Cerebellar nuclear complex (tissue), 1 donor: ENCODE measurements around the gene APOC3.

ENCODE experiments used
- DNase-seq, 2 experiments: peaks; one replicate each; lab custom pipeline; 2025; lab: John Stamatoyannopoulos, UW

Gene APOC3

GRCh38 chr11:116849060-116849459, 19.4 kb downstream of the APOC3 start:
- no peak for DNase-seq

- DNase-seq: no peak
Observed at GRCh38 chr11:116849486-116849885, 19.8 kb downstream of the APOC3 start.

- no peak for DNase-seq
Observed at GRCh38 chr11:116851626-116852025, 21.9 kb downstream of the APOC3 start.

GRCh38 chr11:116852261-116853031, 22.7 kb downstream of the APOC3 start:
- DNase-seq: no peak

- no peak for DNase-seq
Observed at GRCh38 chr11:116853461-116854073, 23.9 kb downstream of the APOC3 start.

GRCh38 chr11:116855413-116855812, 25.7 kb downstream of the APOC3 start:
- no peak for DNase-seq

- DNase-seq: no peak
Observed at GRCh38 chr11:116856423-116856822, 26.7 kb downstream of the APOC3 start.

GRCh38 chr11:116857316-116857715, 27.6 kb downstream of the APOC3 start:
- no peak for DNase-seq

GRCh38 chr11:116857936-116858335, 28.2 kb downstream of the APOC3 start:
- DNase-seq: no peak

GRCh38 chr11:116859175-116859574, 29.5 kb downstream of the APOC3 start:
- DNase-seq: no peak

GRCh38 chr11:116860303-116860702, 30.6 kb downstream of the APOC3 start:
- DNase-seq: no peak

GRCh38 chr11:116861539-116861938, 31.8 kb downstream of the APOC3 start:
- DNase-seq: no peak

GRCh38 chr11:116862185-116862584, 32.5 kb downstream of the APOC3 start:
- DNase-seq: no peak

- no peak for DNase-seq
Observed at GRCh38 chr11:116862951-116863350, 33.2 kb downstream of the APOC3 start.

- no peak for DNase-seq
Observed at GRCh38 chr11:116864531-116864930, 34.8 kb downstream of the APOC3 start.

GRCh38 chr11:116865696-116866095, 36.0 kb downstream of the APOC3 start:
- no peak for DNase-seq

GRCh38 chr11:116866804-116867455, 37.2 kb downstream of the APOC3 start:
- no peak for DNase-seq

GRCh38 chr11:116867619-116868018, 37.9 kb downstream of the APOC3 start:
- no peak for DNase-seq

- no peak for DNase-seq
Observed at GRCh38 chr11:116868066-116868465, 38.4 kb downstream of the APOC3 start.

- no peak for DNase-seq
Observed at GRCh38 chr11:116869610-116870009, 39.9 kb downstream of the APOC3 start.

- no peak for DNase-seq
Observed at GRCh38 chr11:116870054-116870453, 40.3 kb downstream of the APOC3 start.

- no peak for DNase-seq
Observed at GRCh38 chr11:116871248-116871647, 41.5 kb downstream of the APOC3 start.

- DNase-seq: no peak
Observed at GRCh38 chr11:116873381-116873780, 43.7 kb downstream of the APOC3 start.
